GM08714 (cell line): ENCODE data around the gene CUEDC1.

Experiments
- H3K4me3 ChIP-seq: fragments of 200-500 bp; sonication (Bioruptor generic); 2 replicates; pipeline ENCODE4 v1.5.1; 2014; ENCODE audit warnings: mild to moderate bottlenecking, low read length, inconsistent platforms
- ZNF274 ChIP-seq: IDR thresholded peaks from 2 replicates; pipeline ENCODE4 v1.6.1; 2012; ENCODE audit warnings: mild to moderate bottlenecking, low read depth, low read length

CUEDC1 gene

DNA sequence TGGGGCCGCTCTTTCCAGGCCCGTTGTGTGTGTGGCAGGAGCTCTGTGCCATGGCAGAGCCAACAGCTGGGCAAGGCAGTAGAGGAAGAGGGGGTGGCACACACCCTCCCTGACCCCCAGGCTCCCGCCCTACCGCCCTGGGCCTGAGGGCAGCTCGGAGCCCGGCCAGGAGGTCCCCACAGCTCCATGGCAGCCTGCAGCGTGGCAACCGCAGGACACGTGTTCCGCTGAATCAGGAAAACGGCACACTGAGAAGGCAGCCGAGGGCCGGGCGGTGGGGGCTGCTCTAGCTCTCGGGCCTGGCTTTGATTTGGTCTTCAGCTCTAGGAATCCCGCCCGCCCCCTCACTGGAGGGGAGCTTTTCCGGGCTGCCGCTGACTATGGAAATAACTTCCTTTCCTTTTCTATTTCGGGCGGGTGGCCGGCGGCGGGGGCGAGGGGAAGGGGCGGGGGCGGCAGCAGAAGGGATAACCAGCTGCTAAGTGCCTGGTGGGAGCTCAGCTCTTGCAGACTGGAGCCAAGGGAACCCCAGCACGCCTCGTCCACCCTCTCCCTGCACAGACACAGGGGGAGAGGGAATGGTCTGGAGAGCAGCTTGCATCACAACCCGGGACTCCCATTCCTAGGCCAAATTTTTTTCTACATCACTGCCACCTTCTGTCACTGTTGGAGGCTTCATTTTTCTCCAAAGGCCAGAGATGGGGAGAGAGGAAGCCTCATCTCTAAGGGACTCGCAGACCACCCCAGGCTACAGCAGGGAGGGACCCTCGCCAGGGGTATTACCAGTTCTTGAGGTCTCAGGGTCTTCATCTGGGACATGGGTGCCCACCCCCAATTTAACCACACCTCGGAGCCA is 80.5 kb downstream of the CUEDC1 start:
- H3K4me3 ChIP-seq = no peak overlapping the region
- TF ChIP-seq ZNF274 = no peak

DNA sequence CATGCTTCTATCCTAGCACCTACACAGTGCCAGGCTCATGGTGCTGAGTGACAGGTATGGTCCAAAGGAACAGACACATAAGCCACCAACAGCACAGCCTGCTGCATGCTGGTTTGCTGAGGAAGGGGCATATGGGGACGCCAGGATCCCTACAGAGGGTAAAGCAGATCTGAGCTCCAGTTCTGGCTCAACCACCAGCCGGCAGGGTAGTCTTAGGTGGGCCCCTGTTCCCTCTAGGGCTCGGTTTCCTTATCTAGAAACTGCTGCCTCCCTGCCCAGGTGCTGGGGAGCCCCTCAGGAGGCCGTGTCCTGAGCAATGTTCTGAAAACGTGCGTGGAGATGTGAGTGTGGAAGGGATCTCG is 81.2 kb downstream of the CUEDC1 start:
- no peak overlapping the region for H3K4me3 ChIP-seq
- no peak for TF ChIP-seq ZNF274

DNA sequence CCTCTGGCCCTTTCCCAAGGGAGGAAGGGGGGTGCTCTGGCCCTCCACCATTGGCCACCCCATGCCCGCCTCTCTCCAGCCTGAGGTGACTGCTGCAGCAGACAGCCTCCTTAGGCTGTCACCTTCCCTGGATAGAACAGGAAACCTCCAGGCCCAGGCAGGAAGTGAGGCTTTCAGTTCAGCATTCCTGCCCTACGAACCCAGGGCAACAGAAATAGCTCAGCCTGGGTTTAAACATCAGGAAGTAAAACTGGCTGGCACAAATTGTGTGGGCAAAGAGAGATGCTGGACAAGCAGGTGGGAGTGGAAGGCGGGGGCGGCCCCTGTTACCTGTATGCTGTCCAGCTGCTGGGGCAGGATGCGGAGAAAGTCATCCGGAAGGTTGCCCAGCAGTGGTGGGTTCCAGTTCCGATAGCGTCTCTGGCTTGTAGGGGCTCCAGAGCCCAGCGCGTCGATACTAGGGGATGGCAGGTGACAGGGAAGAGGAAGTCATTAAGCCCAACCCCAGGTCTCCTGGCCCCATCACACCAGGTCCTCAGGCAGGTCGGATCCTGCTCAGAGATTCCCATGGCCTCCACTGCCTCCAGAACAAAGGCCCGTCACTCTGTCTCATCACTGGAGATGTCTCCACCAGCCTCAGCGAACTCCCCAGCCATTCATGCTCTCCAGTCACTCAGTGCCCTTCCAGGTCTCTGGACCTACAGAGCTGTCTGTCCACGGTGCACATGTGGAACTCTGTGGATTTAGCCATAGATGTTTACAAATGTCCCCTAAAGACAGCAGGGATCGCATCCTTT is 81.8 kb downstream of the CUEDC1 start:
- H3K4me3 ChIP-seq = no peak overlapping the region
- no peak for TF ChIP-seq ZNF274

DNA sequence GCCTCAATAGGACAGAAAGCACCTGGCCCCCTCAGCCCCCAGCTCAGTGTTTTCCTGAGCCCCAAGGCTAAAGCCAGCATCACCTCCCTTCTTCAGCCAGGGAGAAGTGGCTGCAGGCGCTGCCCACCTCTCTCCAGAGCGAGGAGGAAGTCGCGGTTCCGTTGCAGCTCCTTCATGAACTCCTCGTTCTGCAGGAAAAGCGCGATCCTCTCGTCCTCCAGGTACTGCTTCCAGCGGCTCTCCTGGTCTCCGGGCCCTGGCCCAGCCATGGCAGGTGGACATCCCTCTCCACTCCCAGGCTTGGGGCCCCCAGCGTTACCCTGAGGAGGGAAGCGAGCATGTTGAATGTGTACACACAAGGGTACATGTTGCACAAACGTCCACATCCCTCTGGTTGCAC is 82.7 kb downstream of the CUEDC1 start:
- TF ChIP-seq ZNF274 = no peak
- no peak overlapping the region for H3K4me3 ChIP-seq

DNA sequence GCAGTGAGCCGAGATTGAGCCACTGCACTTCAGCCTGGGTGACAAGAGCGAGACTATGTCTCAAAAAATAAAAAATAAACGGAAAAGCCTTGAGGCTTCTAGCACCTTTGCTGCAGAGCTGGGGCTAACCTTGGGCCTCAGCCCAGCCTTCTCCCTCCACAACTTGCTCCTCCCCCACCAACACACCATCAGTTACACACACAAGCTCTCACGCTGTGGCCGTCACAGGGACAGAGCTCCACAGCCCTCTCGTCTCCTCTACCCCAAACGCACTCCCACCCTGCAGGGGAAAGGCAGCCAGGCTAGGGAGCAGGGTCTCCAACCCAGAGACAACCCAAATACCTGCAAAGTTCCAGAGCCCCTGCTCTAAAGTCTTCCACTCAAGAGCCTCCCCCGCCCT is 83.3 kb downstream of the CUEDC1 start:
- no peak for TF ChIP-seq ZNF274
- no peak overlapping the region for H3K4me3 ChIP-seq

DNA sequence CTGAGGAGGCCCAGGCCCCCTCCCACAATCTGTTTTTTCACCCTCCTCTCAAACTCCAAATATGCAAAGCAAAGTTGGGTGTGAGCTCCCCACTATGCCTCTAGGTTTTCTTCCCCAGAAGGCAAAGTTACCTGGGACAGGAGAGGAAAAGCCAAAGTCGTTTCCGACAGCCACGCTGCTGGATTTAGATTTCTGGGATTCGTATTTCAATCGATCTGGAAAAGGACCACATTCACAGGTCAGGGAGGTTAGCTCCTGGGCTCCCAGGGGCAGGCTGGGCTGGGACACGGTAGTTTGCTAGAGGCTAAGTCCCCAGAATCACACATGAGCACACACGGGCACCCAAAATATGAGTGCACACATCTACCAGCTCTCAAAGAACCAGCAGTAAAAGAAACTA is 84.1 kb downstream of the CUEDC1 start:
- TF ChIP-seq ZNF274 = no peak

DNA sequence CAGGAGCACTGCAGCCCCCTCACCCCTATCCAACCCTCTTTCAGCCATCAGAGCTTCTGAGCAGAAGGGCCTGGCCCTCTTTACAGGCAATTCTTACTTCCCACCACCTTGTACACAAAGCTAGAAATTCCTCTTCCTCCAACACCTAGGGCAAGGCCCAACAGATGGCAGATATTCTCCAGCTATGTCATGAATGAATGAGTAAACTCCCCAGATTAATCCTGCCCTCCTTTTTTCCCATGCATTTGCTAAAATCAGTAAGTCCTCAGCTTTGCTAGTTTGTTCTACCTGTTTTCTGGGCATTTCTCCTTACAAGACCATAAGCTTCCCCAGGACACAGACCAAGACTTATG is 85.0 kb downstream of the CUEDC1 start:
- no peak overlapping the region for H3K4me3 ChIP-seq
- TF ChIP-seq ZNF274 = no peak

More for the DNA sequence above, 84.1 kb downstream of the CUEDC1 start:
- no peak overlapping the region for H3K4me3 ChIP-seq

DNA sequence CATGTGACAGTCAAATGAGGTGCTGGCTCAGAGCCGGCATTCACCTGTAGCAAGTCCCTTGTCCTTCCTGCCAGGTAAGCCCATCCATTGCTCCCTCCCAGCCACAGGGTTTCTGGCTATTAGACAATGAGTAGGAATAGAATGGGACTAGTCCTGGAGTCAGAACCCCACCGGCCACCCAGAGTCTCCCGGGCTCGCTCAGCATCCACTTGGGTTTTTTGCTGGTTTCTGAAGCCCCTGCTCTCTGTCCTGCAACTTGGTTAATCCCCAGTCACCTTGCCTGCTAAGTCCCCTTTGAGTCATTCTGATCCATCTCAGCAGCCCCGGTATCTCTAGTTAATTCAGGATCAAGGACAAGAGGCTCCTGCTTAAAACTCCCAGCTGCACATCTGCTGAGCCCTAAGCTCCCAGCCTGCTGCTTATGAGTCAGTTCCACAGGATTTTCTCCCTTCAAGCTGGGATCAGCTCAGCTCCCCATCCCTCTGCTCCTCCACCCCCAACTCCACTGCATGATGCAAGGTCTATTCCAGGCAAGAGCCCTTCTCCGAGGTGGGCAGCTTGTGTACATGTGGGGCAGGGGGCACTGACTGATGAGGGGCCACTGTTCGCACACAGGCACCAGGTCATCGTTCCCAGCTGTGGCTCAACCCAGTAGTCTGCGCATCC is 85.5 kb downstream of the CUEDC1 start:
- no peak overlapping the region for H3K4me3 ChIP-seq
- no peak for TF ChIP-seq ZNF274

DNA sequence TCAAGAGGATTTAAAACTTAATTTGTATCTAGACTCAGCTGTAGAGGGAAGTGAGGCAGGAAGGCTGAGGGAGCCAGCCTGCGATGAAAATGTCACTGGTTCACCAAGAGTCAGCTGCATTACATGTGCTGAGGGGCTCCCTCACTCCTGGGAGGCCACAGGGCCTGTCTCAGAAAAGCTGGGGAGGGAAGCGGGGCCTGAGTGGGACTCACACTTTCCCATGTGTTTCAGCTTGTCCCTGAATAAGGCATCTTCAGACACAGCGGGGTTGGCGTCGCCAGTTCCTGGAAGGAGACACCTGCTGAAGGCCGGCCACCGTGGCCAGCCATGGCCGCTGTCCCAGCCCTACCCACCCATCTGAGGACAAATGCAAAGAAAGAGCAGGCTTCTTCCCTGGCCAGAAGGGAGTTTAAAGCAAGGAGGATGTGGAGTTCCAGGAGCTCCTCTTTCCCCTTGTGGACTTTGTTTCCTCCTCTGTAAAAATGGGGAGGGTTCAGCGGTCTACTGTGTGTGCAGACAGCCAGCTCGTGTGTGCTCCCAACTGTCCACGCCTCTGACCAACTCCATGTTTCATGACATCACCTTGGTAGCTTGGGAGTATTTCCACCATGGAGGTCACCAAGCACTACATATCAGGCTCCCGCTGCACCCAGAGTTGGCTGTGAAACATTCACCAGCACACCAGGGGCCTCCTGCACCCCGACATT is 86.1 kb downstream of the CUEDC1 start:
- no peak overlapping the region for H3K4me3 ChIP-seq
- TF ChIP-seq ZNF274 = no peak

DNA sequence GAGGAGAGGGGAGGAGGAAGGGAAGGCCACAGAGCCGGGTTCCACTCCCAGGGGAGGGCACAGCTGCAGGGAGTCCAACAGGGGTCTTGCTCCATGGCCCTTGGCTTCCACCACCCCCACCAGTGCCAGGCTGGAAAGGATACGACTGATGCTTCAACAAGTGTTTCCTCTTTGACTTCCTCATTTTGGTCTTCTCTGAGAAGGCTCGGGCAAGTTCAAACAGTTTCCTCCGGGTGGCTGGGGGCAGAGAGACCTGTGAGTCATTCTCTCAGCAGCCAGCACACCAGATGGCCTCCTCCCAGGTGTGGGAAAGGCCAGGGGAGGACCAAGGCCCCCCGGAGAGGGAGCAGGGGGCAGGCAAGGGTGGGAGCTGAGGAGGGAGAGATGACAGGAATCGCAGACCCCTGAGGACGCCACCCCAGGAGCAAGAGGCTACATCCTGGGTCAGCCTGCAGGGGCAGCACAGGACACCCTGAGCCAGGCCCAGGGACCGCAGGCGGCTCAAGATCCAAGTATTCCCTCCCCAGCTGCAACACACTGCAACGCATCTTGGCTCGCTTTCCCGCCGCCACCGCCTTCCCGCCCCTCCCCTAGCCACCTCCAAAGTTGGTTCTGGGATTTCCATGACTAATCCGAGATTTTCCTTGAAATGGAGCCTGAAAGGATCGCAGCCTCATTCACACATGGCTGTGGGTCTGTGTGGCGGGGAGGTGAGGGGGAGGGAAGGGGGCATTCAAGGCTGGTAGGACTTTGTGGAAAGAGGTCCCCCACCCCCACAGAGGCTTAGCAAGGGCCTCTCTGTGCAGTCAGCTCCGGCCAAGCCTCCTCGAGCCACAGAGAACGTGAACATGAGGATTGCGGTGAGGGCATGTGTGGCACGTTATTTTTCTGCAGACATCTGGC is 87.0 kb downstream of the CUEDC1 start:
- no peak overlapping the region for H3K4me3 ChIP-seq
- no peak for TF ChIP-seq ZNF274

DNA sequence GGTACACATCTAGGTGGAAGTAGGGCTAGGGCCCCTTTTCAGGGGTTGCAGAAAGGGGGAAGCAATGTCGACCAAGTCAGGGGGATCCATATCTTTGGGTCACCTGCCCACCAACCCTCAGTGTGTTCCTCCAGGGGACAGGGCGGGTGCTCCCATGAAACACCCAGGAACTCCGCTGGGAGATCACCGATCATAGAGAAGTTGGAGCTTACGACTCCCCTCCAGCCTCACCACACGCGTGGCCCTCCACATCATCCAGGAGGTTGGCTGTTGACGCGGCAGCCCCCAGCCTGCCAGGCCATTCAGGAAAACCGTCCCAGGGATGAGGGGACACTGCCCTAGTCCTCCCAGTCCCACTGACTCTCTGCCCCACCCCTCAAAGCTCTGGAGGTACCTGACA is 88.1 kb downstream of the CUEDC1 start:
- H3K4me3 ChIP-seq = no peak overlapping the region
- no peak for TF ChIP-seq ZNF274

DNA sequence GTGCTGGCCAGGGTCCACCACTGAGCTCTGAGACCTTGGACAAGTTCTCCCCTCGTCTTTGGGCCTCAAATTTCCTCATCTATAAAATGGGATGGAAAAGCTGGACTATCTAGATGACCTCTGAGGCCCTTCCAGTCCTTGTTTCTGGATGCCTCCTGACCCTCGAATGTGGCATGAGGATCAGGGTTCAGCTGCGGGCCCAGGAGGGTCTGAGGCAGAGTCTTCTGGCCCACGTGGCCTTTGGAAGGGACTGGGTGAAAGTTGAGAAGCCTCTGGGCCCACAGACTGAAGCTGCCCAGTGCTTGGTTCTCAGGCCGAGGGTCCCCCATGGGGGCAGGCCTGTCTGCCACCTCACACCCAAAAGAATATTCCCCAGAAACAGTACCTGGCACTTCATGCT is 88.5 kb downstream of the CUEDC1 start:
- H3K4me3 ChIP-seq = no peak overlapping the region
- no peak for TF ChIP-seq ZNF274

DNA sequence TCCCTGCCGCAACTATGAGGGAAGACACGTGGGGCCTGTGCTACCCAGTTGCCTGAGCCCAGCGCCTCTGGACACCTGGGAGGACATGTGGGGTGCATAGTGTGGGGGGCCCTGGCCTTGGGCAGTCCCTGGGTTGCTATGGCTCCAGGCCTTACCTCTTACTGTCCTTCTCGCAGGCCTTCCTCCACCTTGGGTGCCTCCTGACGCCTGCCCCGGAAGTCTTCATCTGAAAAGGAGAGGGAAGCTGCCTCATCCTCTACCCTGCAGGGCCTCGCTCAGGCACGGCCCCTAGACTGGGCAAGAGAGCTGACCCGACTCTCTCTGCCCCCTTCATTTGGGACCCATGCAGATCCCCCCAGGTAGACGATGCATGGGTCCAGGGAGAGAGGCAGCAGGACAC is 88.9 kb downstream of the CUEDC1 start:
- no peak for TF ChIP-seq ZNF274
- H3K4me3 ChIP-seq = no peak overlapping the region
